GM13977 (cell line): ENCODE data around the gene BCLAF3.

Source experiments
- DNase-seq: peaks from one replicate; pipeline ENCODE4 v3.0.0; 2012; ENCODE audit warnings: low spot score
- CTCF ChIP-seq: IDR thresholded peaks from 2 replicates; pipeline ENCODE4 v1.5.1; 2012; ENCODE audit warnings: mild to moderate bottlenecking, control low read depth; ENCODE audit not compliant: insufficient read depth; ENCODE audit errors: extremely low read depth, missing control alignments
- in situ Hi-C: fragments of 300-500 bp; cut with MboI; formaldehyde crosslinking; loops from one replicate; pipeline ENCODE4 v1.12.0; 2022; ENCODE audit warnings: low sequenced_read_pairs, low pct_unique_long_range_greater_than_20kb, mixed read lengths, inconsistent platforms; ENCODE audit not compliant: unreplicated experiment

The BCLAF3 gene

DNA sequence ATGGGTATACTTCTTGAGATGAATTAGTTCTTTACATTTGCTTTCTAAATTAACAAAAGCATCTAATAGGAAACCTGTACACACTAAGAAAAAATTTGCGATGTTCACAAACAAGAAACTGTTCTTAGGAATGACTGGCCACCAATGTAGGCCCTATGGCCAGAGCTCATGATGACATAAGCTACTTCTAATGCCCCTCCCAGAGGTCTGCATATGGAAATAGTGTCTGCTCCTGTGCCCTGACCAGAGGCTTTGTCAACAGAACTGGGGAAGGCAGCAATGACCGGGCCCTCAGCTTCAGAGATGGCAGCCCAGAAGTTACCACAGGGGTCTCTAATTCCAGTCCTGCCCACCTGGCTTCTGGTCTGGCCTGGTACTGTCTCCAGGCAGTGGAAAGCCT, 15.0 kb upstream of the BCLAF3 start:
- TF ChIP-seq CTCF, result no peak

GRCh38 chrX:20001588-20001987, 10.7 kb upstream of the BCLAF3 start:
- in situ Hi-C loops, result no loop called here
- no peak for DNase-seq
- no peak for TF ChIP-seq CTCF

More for the DNA sequence above, 15.0 kb upstream of the BCLAF3 start:
- no peak for DNase-seq
- in situ Hi-C loops, result no loop called here

DNA sequence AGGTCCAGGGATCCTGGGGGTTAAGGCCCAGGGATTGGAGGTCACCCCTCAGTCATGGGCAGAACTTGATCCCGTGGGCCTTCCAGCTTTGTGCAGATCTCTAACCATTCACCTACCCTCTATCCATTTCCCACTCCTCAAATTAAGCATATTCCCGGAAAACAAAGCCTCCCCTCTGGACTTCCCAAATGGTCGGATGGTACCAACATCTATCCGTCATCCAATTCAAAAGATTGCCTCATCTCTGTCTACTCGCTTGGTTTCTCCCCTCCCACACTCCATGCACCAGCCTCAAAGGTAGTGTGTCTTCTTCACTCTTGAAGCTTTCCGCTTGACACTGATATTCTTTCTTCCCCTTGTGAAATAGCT, 473 bp upstream of the BCLAF3 start:
- no peak for TF ChIP-seq CTCF
- DNase-seq, result peak; percentile 27
- in situ Hi-C loops, result no loop called here

DNA sequence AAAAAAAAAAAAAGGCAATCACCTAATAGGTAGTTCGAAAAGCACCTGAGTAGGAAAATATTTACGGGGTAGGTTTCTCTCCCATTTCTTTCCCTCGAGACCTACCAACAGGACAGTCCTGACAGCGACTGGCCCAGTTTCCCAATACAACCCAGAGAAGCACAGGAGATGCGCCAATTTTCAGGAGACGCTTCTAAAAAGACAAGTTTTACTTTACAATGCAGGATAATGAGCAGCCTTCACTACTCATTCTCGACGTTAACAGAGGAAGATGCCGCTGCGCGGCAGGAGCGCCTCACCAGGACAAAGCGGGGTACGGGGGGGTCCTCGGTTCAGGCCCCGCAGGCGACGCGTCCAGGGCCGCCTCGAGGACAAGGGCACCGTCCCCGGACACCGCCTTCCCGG, 708 bp downstream of the BCLAF3 start:
- peak; percentile 36 for DNase-seq
- TF ChIP-seq CTCF, result peak; percentile 20
- in situ Hi-C loops, result no loop called here

- in situ Hi-C loops, result no loop called here
- no peak for TF ChIP-seq CTCF
- DNase-seq, result no peak
These were observed 3.0 kb downstream of the BCLAF3 start for GRCh38 chrX:19987856-19988255.

DNA sequence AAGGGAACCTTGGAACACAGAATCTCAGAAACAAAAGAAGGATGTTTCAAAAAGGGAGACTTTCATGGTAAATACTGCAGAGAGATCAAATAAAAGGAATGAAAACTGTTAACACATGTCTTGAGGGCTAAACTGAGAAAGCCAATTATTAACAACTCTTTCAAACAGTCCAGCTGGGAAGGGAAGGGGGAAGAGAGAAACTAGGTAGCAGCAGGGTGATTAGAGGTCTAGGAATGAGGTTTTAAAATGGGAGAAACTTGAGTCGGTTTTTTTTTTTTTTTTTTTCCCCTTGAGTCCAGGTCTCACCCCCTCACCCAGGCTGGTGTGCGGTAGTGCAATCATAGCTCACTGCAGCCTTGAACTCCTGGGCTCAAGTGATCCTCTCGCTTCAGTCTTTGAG, 4.3 kb downstream of the BCLAF3 start:
- in situ Hi-C loops, result no loop called here
- DNase-seq, result no peak
- TF ChIP-seq CTCF, result no peak

- in situ Hi-C loops, result no loop called here
- DNase-seq, result no peak
- no peak for TF ChIP-seq CTCF
These were observed 8.9 kb downstream of the BCLAF3 start for GRCh38 chrX:19981947-19982346.
